ENCODE results near the gene SYTL3.

SYTL3 gene

GRCh38 chr6:158709809-158710208 is 60.0 kb downstream of the SYTL3 start:
- no peak overlapping the region for H3K27ac ChIP-seq (ENCODE audit: low read length)
- no peaks in the 10 kb centered on the region for H3K79me2 ChIP-seq (ENCODE audit: insufficient read depth, low read length)
- H3K27me3 ChIP-seq (ENCODE audit: insufficient read depth, low read length, poor library complexity), result peaks cover 15% of the 10 kb centered on the region
- no peaks in the 10 kb centered on the region for H3K4me1 ChIP-seq (ENCODE audit: insufficient read depth, low read length)
- H3K9ac ChIP-seq (ENCODE audit: low read depth, low read length), result no peak overlapping the region
- no peaks in the 10 kb centered on the region for H3K9me3 ChIP-seq (ENCODE audit: insufficient read depth, low read length, severe bottlenecking)
- no peak overlapping the region for H3K4me2 ChIP-seq (ENCODE audit: insufficient read depth, low read length)
- TF ChIP-seq CTCF (IDR thresholded peaks at IDR 0.05; ENCODE audit: borderline replicate concordance, extremely low read depth, low read length, poor library complexity, severe bottlenecking) (no peak), EZH2 (IDR thresholded peaks at IDR 0.05; ENCODE audit: borderline replicate concordance, low read depth, low read length, severe bottlenecking) (no peak)
- H4K20me1 ChIP-seq (ENCODE audit: insufficient read depth, low read length), result no peaks in the 10 kb centered on the region
- no peak for ATAC-seq (ENCODE audit: insufficient read depth, low read depth)
- H2AFZ ChIP-seq (ENCODE audit: low read depth, low read length), result no peak overlapping the region
- no peak for DNase-seq
- no peak overlapping the region for H3K4me3 ChIP-seq (ENCODE audit: low read depth in 1 of 2, low read length in 2 of 2)
- no peaks in the 10 kb centered on the region for H3K36me3 ChIP-seq (ENCODE audit: insufficient read depth, low read length)

GRCh38 chr6:158711264-158711663 is 61.4 kb downstream of the SYTL3 start:
- ATAC-seq (ENCODE audit: insufficient read depth, low read depth) (no peak), DNase-seq (no peak)
- Histone ChIP-seq H4K20me1 (ENCODE audit: insufficient read depth, low read length) (no peaks in the 10 kb centered on the region), H3K4me3 (ENCODE audit: low read depth in 1 of 2, low read length in 2 of 2) (no peak overlapping the region), H3K9me3 (ENCODE audit: insufficient read depth, low read length, severe bottlenecking) (no peaks in the 10 kb centered on the region), H3K4me2 (ENCODE audit: insufficient read depth, low read length) (no peak overlapping the region), H3K36me3 (ENCODE audit: insufficient read depth, low read length) (no peaks in the 10 kb centered on the region), H3K4me1 (ENCODE audit: insufficient read depth, low read length) (no peaks in the 10 kb centered on the region), H3K27me3 (ENCODE audit: insufficient read depth, low read length, poor library complexity) (peaks cover 12% of the 10 kb centered on the region), H3K79me2 (ENCODE audit: insufficient read depth, low read length) (no peaks in the 10 kb centered on the region), H3K9ac (ENCODE audit: low read depth, low read length) (no peak overlapping the region), H2AFZ (ENCODE audit: low read depth, low read length) (no peak overlapping the region), H3K27ac (ENCODE audit: low read length) (no peak overlapping the region)
- TF ChIP-seq EZH2 (IDR thresholded peaks at IDR 0.05; ENCODE audit: borderline replicate concordance, low read depth, low read length, severe bottlenecking) (no peak), CTCF (IDR thresholded peaks at IDR 0.05; ENCODE audit: borderline replicate concordance, extremely low read depth, low read length, poor library complexity, severe bottlenecking) (no peak)

DNA sequence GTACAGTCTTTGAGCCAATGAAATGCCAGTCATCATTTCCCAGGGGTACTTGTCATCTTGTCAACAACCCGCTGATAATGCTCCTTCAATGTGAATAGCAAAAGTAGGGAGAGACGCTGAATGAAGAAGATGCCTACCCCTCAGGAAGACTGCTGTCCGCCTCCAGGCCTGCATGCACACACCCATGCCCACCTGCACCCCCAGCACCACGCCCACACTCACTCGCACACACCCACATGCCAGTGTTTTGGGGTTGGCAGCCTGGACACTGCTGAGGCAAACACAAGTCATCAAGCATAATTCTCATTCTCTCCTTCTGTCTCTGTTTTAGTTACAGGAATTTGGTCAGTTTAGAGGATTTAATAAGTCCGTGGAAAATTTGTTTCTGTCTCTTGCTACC is 63.6 kb downstream of the SYTL3 start:
- Histone ChIP-seq H4K20me1 (ENCODE audit: insufficient read depth, low read length) (no peaks in the 10 kb centered on the region), H3K79me2 (ENCODE audit: insufficient read depth, low read length) (no peaks in the 10 kb centered on the region), H3K9me3 (ENCODE audit: insufficient read depth, low read length, severe bottlenecking) (no peaks in the 10 kb centered on the region), H3K36me3 (ENCODE audit: insufficient read depth, low read length) (no peaks in the 10 kb centered on the region), H3K4me3 (ENCODE audit: low read depth in 1 of 2, low read length in 2 of 2) (no peak overlapping the region), H3K9ac (ENCODE audit: low read depth, low read length) (no peak overlapping the region), H3K27ac (ENCODE audit: low read length) (no peak overlapping the region), H3K4me2 (ENCODE audit: insufficient read depth, low read length) (no peak overlapping the region), H3K27me3 (ENCODE audit: insufficient read depth, low read length, poor library complexity) (no peaks in the 10 kb centered on the region), H3K4me1 (ENCODE audit: insufficient read depth, low read length) (no peaks in the 10 kb centered on the region), H2AFZ (ENCODE audit: low read depth, low read length) (no peak overlapping the region)
- TF ChIP-seq CTCF (IDR thresholded peaks at IDR 0.05; ENCODE audit: borderline replicate concordance, extremely low read depth, low read length, poor library complexity, severe bottlenecking) (no peak), EZH2 (IDR thresholded peaks at IDR 0.05; ENCODE audit: borderline replicate concordance, low read depth, low read length, severe bottlenecking) (no peak)
- no peak for DNase-seq
- ATAC-seq (ENCODE audit: insufficient read depth, low read depth), result no peak

- Histone ChIP-seq H3K4me1 (ENCODE audit: insufficient read depth, low read length) (no peaks in the 10 kb centered on the region), H4K20me1 (ENCODE audit: insufficient read depth, low read length) (no peaks in the 10 kb centered on the region), H3K27me3 (ENCODE audit: insufficient read depth, low read length, poor library complexity) (no peaks in the 10 kb centered on the region), H3K9me3 (ENCODE audit: insufficient read depth, low read length, severe bottlenecking) (no peaks in the 10 kb centered on the region), H3K4me3 (ENCODE audit: low read depth in 1 of 2, low read length in 2 of 2) (no peak overlapping the region), H3K4me2 (ENCODE audit: insufficient read depth, low read length) (no peak overlapping the region), H3K9ac (ENCODE audit: low read depth, low read length) (no peak overlapping the region), H2AFZ (ENCODE audit: low read depth, low read length) (no peak overlapping the region), H3K79me2 (ENCODE audit: insufficient read depth, low read length) (no peaks in the 10 kb centered on the region), H3K36me3 (ENCODE audit: insufficient read depth, low read length) (no peaks in the 10 kb centered on the region), H3K27ac (ENCODE audit: low read length) (no peak overlapping the region)
- ATAC-seq (ENCODE audit: insufficient read depth, low read depth), result no peak
- DNase-seq, result no peak
- no peak for TF ChIP-seq CTCF (IDR thresholded peaks at IDR 0.05; ENCODE audit: borderline replicate concordance, extremely low read depth, low read length, poor library complexity, severe bottlenecking)
- TF ChIP-seq EZH2 (IDR thresholded peaks at IDR 0.05; ENCODE audit: borderline replicate concordance, low read depth, low read length, severe bottlenecking), result no peak
These were observed 64.9 kb downstream of the SYTL3 start for GRCh38 chr6:158714706-158715105.
